Gastroesophageal sphincter (tissue), 4 donors: ENCODE data around the gene PLEKHA8. TPM values are rescaled to one million over a fixed set of nuclear protein-coding genes. Genes with fewer than 3 reads are reported as not detected.
A peak's percentile ranks its signal among the peaks of the same experiment; 100 is the strongest.

Source experiments
- ATAC-seq: fragments of 150-250 bp; one replicate; pipeline ENCODE4 v1.9.1; 2016; ENCODE audit warnings: mild to moderate bottlenecking, moderate library complexity
- H3K27ac ChIP-seq, 4 donors: fragments of 200-600 bp; sonication (generic) in 3 of 4; 1 replicate in 3 of 4; 2 replicates in 1 of 4; pipeline ENCODE4 v1.5.1; 2016 to 2019
- H3K27me3 ChIP-seq: fragments of 200-600 bp; sonication (generic); one replicate; pipeline ENCODE4 v1.5.1; 2019
- H3K36me3 ChIP-seq, 2 donors: fragments of 200-600 bp; sonication (generic); one replicate each; pipeline ENCODE4 v1.5.1; 2019; ENCODE audit warnings: control low read depth in 1 of 2
- H3K4me1 ChIP-seq, 3 donors: fragments of 200-600 bp; sonication (generic); 1 replicate in 2 of 3; 2 replicates in 1 of 3; pipeline ENCODE4 v1.5.1; 2016 to 2019; ENCODE audit warnings: control low read depth in 2 of 3
- H3K4me3 ChIP-seq, 2 donors: fragments of 200-600 bp; sonication (generic); one replicate each; pipeline ENCODE4 v1.5.1; 2019; ENCODE audit warnings: mild to moderate bottlenecking in 1 of 2, moderate library complexity in 1 of 2
- H3K9me3 ChIP-seq, 3 donors: fragments of 200-600 bp; sonication (generic); one replicate each; pipeline ENCODE4 v1.5.1; 2017 to 2019; ENCODE audit warnings: control low read depth in 2 of 3
- CTCF ChIP-seq, 4 experiments: fragments of 200-600 bp in 2 of 4; fragments of 450-650 bp in 2 of 4; sonication (generic) in 1 of 4; IDR thresholded peaks; one replicate each; pipeline ENCODE4 v1.5.1; 2017 to 2019; ENCODE audit warnings: antibody characterized with exemption in 4 of 4, mild to moderate bottlenecking in 2 of 4, moderate library complexity in 2 of 4
- EP300 ChIP-seq: sonication (generic); formaldehyde crosslinking; IDR thresholded peaks from one replicate; pipeline ENCODE4 v1.6.1; 2017; ENCODE audit warnings: antibody characterized with exemption, mild to moderate bottlenecking
- POLR2A ChIP-seq, 2 donors: fragments of 450-650 bp; IDR thresholded peaks; one replicate each; pipeline ENCODE4 v1.6.1; 2017; ENCODE audit warnings: antibody characterized with exemption in 2 of 2, mild to moderate bottlenecking in 2 of 2, moderate library complexity in 1 of 2
- POLR2AphosphoS5 ChIP-seq: sonication (generic); formaldehyde crosslinking; IDR thresholded peaks from one replicate; pipeline ENCODE4 v1.6.1; 2017; ENCODE audit warnings: antibody characterized with exemption
- WGBS, 2 donors: methylation state at CpG; one replicate each; pipeline ENCODE4 v1.1.5; 2018; ENCODE audit warnings: low coverage in 1 of 2; 5-methylcytosine and 5-hydroxymethylcytosine counted together
- total RNA-seq, 4 donors: library from RNA; depleted of rRNA; stranded (reverse); fragments of >200 nt; gene quantifications; one replicate each; pipeline ENCODE4 v1.1.0, GENCODE V29; 2016

Gene PLEKHA8
- total RNA-seq, 4 donors from 2014 or later = 7.5 to 16.3 (median 11.4) TPM

DNA sequence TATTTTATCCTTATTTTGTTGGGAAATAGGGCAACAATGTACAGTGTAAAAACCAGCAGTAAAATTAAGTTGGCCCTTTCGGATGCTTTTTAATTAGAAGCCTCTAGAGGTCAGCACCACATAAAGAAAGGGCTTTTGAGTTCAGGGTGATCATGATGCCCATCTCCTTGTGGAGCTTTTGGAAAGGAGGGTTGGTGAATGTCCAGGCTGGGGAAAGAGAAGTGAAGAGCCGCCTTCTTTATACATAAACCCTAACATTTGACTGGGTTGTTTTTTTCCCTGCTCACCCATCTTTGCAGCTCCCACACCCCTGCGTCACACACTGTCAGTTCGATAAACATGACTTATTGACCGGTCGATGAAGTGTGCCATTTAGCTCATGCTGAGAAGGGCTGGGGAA is 136.4 kb downstream of the PLEKHA8 start:
- no peak overlapping the region for H3K4me3 ChIP-seq
- peaks cover 0 to 66% (median 8%) of the 10 kb centered on the region in 3 donors for H3K4me1 ChIP-seq
- H3K9me3 ChIP-seq = no peaks in the 10 kb centered on the region
- TF ChIP-seq POLR2A (IDR thresholded peaks at IDR 0.05) (no peak), EP300 (no peak), CTCF (IDR thresholded peaks at IDR 0.05) (peak; percentile 34 to 66 (median 52)), POLR2AphosphoS5 (no peak)
- peaks cover 0 to 29% of the 10 kb centered on the region in 2 donors for H3K36me3 ChIP-seq
- peak overlapping the region in 2 of 4 donors; percentile 55 to 68 for H3K27ac ChIP-seq
- peak; percentile 35 for ATAC-seq
- WGBS, 2 donors = 44 to 75% methylated on average over 4 to 5 of the region's 6 CpGs
- H3K27me3 ChIP-seq = no peaks in the 10 kb centered on the region

DNA sequence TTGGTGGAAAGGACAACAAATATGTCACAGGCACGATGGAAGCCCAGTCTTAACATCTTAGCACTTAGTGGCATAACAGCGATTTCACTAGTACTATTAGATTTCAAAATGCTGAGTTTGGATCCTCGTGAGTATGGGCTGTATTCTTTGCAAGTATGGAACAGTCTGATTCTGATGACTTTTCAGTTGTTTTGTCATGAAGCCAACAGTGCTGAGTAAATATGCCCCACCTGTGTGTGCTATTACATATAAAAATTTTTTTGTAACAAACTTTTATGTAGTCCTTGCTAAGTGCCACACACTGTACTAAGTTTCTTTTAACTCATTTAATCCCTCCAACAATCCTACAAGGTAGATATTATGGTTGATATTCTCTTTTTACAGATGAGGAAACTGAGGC is 137.4 kb downstream of the PLEKHA8 start:
- no peak for ATAC-seq
- peaks cover 0 to 63% (median 8%) of the 10 kb centered on the region in 3 donors for H3K4me1 ChIP-seq
- no peak overlapping the region for H3K27ac ChIP-seq
- H3K27me3 ChIP-seq = no peaks in the 10 kb centered on the region
- no peaks in the 10 kb centered on the region for H3K9me3 ChIP-seq
- TF ChIP-seq POLR2A (IDR thresholded peaks at IDR 0.05) (no peak), EP300 (no peak), CTCF (IDR thresholded peaks at IDR 0.05) (no peak), POLR2AphosphoS5 (no peak)
- 66 to 96% methylated on average over 3 of the region's 3 CpGs for WGBS, 2 donors
- H3K36me3 ChIP-seq = peaks cover 0 to 21% of the 10 kb centered on the region in 2 donors
- H3K4me3 ChIP-seq = no peak overlapping the region

GRCh38 chr7:30166155-30166840 is 138.1 kb downstream of the PLEKHA8 start:
- Histone ChIP-seq H3K4me1 (peaks cover 0 to 65% (median 8%) of the 10 kb centered on the region in 3 donors), H3K27ac (no peak overlapping the region), H3K36me3 (peaks cover 0 to 19% of the 10 kb centered on the region in 2 donors), H3K9me3 (no peaks in the 10 kb centered on the region), H3K4me3 (no peak overlapping the region), H3K27me3 (no peaks in the 10 kb centered on the region)
- no peak for TF ChIP-seq POLR2AphosphoS5
- no peak for TF ChIP-seq CTCF (IDR thresholded peaks at IDR 0.05)
- no peak for TF ChIP-seq POLR2A (IDR thresholded peaks at IDR 0.05)
- no peak for TF ChIP-seq EP300
- ATAC-seq = no peak
- WGBS, 2 donors = 81 to 83% methylated on average over 8 to 10 of the region's 12 CpGs

GRCh38 chr7:30166841-30167235 is 138.6 kb downstream of the PLEKHA8 start:
- ATAC-seq = no peak
- Histone ChIP-seq H3K27ac (no peak overlapping the region), H3K4me1 (peaks cover 0 to 70% (median 8%) of the 10 kb centered on the region in 3 donors)

More at GRCh38 chr7:30166841-30167235, 138.6 kb downstream of the PLEKHA8 start:
- Histone ChIP-seq H3K36me3 (peaks cover 0 to 16% of the 10 kb centered on the region in 2 donors), H3K27me3 (no peaks in the 10 kb centered on the region), H3K9me3 (no peaks in the 10 kb centered on the region), H3K4me3 (no peak overlapping the region)
- TF ChIP-seq EP300 (no peak), POLR2AphosphoS5 (no peak), CTCF (IDR thresholded peaks at IDR 0.05) (no peak), POLR2A (IDR thresholded peaks at IDR 0.05) (no peak)
- WGBS, 2 donors = 78 to 87% methylated on average over 3 to 4 of the region's 5 CpGs
